ENCODE data around the gene UBA6. TPM values are rescaled to one million over a fixed set of nuclear protein-coding genes. Genes with fewer than 3 reads are reported as not detected.

UBA6 gene
- total and polyA plus RNA-seq, 9 of the 15 experiments (the other 6 are each of a cell fraction or from before 2014, with no cell fraction given), result 22.9 to 139 (median 94.6) TPM

DNA sequence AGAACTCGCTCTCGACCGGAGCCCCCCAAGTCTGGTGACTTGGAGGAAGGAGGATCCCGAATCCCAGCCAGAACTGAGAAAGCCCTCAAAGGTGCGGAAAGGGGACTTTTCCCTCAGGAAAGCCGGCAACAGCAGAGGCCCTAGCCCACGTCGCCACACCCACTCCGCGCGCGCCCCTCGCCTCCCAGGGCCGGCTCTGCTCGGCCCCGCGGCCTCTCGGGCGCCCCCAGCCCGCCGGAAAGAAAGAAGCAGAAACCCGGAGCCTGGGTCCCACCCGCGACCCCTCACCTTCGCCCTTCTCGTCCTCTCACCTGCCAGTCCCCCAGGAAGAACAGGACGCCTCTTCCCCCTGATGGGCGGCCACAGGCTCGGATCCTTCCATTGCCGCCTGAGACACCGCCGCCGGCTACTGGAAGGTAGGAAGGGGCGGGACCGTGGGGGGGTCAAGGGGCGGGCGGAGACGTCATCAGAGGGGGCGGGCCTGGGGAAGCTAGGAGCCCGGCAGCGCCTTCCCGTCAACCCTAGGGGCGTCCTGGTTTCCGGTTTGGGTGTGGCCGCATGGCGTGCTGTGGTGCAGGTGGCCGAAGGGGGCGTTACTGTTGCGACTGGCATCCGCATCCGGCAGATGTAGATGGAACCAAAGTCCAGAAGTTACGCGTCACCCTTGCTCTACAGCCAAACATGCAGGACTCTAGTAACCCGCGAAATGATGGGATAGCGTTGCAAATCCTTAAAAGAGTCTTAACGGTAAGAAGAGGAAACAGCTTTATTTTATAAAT is at the start of gene UBA6 (continued):
- TF ChIP-seq RB1 (IDR thresholded peaks at IDR 0.05; ENCODE audit: low read depth) (peak; percentile 59; the same call in 1 of the 2 replicates), BRD4 (IDR thresholded peaks at IDR 0.05) (0 out of 2 replicates have a peak, but pooled peaks have one; percentile 63), PYGO2 (tag; IDR thresholded peaks at IDR 0.05) (no peak), ZNF589 (CRISPR knock-in tag; IDR thresholded peaks at IDR 0.05; ENCODE audit: low read depth) (0 out of 2 replicates have a peak, but pooled peaks have one; percentile 62), HDAC2 (IDR thresholded peaks at IDR 0.05) (peak; percentile 45; the same call in 1 of the 2 replicates), WHSC1 (IDR thresholded peaks at IDR 0.05; ENCODE audit: low read length) (no peak), RCOR1 (IDR thresholded peaks at IDR 0.05; ENCODE audit: borderline replicate concordance in 1 of 2, low read depth in 2 of 2, low read length in 2 of 2) (peak in 1 of 2 experiments; percentile 74; a peak in 2 of 4 replicates), TAF7 (tag; IDR thresholded peaks at IDR 0.05) (peak; percentile 58; the same call in 1 of the 2 replicates), PHTF2 (CRISPR knock-in tag; IDR thresholded peaks at IDR 0.05) (no peak), BDP1 (IDR thresholded peaks at IDR 0.05; ENCODE audit: insufficient read depth, insufficient read length) (no peak), DNMT1 (IDR thresholded peaks at IDR 0.05) (no peak), ZNF274 (IDR thresholded peaks at IDR 0.05; ENCODE audit: borderline replicate concordance, low read depth, low read length) (no peak), KLF1 (tag; IDR thresholded peaks at IDR 0.05) (0 out of 2 replicates have a peak, but pooled peaks have one; percentile 72), NR2C1 (IDR thresholded peaks at IDR 0.05) (peak; percentile 93), NR2C1 (tag; IDR thresholded peaks at IDR 0.05) (peak; percentile 91)
- TF ChIP-seq, protein P1, sequence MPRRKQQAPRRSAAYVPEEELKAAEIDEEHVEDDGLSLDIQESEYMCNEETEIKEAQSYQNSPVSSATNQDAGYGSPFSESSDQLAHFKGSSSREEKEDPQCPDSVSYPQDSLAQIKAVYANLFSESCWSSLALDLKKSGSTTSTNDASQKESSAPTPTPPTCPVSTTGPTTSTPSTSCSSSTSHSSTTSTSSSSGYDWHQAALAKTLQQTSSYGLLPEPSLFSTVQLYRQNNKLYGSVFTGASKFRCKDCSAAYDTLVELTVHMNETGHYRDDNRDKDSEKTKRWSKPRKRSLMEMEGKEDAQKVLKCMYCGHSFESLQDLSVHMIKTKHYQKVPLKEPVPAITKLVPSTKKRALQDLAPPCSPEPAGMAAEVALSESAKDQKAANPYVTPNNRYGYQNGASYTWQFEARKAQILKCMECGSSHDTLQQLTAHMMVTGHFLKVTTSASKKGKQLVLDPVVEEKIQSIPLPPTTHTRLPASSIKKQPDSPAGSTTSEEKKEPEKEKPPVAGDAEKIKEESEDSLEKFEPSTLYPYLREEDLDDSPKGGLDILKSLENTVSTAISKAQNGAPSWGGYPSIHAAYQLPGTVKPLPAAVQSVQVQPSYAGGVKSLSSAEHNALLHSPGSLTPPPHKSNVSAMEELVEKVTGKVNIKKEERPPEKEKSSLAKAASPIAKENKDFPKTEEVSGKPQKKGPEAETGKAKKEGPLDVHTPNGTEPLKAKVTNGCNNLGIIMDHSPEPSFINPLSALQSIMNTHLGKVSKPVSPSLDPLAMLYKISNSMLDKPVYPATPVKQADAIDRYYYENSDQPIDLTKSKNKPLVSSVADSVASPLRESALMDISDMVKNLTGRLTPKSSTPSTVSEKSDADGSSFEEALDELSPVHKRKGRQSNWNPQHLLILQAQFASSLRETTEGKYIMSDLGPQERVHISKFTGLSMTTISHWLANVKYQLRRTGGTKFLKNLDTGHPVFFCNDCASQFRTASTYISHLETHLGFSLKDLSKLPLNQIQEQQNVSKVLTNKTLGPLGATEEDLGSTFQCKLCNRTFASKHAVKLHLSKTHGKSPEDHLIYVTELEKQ (CRISPR knock-in tag; IDR thresholded peaks at IDR 0.05), result no peak
- TF ChIP-seq, protein P2, sequence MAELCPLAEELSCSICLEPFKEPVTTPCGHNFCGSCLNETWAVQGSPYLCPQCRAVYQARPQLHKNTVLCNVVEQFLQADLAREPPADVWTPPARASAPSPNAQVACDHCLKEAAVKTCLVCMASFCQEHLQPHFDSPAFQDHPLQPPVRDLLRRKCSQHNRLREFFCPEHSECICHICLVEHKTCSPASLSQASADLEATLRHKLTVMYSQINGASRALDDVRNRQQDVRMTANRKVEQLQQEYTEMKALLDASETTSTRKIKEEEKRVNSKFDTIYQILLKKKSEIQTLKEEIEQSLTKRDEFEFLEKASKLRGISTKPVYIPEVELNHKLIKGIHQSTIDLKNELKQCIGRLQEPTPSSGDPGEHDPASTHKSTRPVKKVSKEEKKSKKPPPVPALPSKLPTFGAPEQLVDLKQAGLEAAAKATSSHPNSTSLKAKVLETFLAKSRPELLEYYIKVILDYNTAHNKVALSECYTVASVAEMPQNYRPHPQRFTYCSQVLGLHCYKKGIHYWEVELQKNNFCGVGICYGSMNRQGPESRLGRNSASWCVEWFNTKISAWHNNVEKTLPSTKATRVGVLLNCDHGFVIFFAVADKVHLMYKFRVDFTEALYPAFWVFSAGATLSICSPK (IDR thresholded peaks at IDR 0.05; ENCODE audit: borderline replicate concordance), result no peak
- TF ChIP-seq, protein P3, sequence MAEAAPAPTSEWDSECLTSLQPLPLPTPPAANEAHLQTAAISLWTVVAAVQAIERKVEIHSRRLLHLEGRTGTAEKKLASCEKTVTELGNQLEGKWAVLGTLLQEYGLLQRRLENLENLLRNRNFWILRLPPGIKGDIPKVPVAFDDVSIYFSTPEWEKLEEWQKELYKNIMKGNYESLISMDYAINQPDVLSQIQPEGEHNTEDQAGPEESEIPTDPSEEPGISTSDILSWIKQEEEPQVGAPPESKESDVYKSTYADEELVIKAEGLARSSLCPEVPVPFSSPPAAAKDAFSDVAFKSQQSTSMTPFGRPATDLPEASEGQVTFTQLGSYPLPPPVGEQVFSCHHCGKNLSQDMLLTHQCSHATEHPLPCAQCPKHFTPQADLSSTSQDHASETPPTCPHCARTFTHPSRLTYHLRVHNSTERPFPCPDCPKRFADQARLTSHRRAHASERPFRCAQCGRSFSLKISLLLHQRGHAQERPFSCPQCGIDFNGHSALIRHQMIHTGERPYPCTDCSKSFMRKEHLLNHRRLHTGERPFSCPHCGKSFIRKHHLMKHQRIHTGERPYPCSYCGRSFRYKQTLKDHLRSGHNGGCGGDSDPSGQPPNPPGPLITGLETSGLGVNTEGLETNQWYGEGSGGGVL (CRISPR knock-in tag; IDR thresholded peaks at IDR 0.05), result no peak
- TF ChIP-seq, protein P4, sequence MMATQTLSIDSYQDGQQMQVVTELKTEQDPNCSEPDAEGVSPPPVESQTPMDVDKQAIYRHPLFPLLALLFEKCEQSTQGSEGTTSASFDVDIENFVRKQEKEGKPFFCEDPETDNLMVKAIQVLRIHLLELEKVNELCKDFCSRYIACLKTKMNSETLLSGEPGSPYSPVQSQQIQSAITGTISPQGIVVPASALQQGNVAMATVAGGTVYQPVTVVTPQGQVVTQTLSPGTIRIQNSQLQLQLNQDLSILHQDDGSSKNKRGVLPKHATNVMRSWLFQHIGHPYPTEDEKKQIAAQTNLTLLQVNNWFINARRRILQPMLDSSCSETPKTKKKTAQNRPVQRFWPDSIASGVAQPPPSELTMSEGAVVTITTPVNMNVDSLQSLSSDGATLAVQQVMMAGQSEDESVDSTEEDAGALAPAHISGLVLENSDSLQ (IDR thresholded peaks at IDR 0.05), result peak; percentile 60
- TF ChIP-seq, protein P5, sequence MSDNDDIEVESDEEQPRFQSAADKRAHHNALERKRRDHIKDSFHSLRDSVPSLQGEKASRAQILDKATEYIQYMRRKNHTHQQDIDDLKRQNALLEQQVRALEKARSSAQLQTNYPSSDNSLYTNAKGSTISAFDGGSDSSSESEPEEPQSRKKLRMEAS (CRISPR knock-in tag; IDR thresholded peaks at IDR 0.05), result peak; percentile 90

Measured in K562 (cell line).